Lower leg skin (tissue), 4 donors: ENCODE measurements around the gene KCMF1. TPM values are rescaled to one million over a fixed set of nuclear protein-coding genes. Genes with fewer than 3 reads are reported as not detected.

Experiments
- DNase-seq, 2 donors: peaks; one replicate each; pipeline ENCODE4 v3.0.0-alpha.2; 2019; ENCODE audit warnings: low spot score in 2 of 2
- H3K4me3 ChIP-seq: fragments of 200-600 bp; sonication (generic); 2 replicates; pipeline ENCODE4 v1.5.1; 2017; ENCODE audit warnings: mild to moderate bottlenecking, low read depth; ENCODE audit not compliant: poor library complexity, severe bottlenecking
- POLR2A ChIP-seq, 2 donors: fragments of 450-650 bp; IDR thresholded peaks; one replicate each; pipeline ENCODE4 v1.6.1; 2016 to 2017; ENCODE audit warnings: antibody characterized with exemption in 2 of 2, mild to moderate bottlenecking in 1 of 2, moderate library complexity in 1 of 2
- WGBS, 2 donors: methylation state at CpG; one replicate each; pipeline ENCODE4 v1.1.5; 2018; 5-methylcytosine and 5-hydroxymethylcytosine counted together
- intact Hi-C: fragments of 100-400 bp; cut with DNase I; formaldehyde crosslinking; loops from one replicate; pipeline ENCODE4 v1.15.0; 2023; ENCODE audit warnings: low total_unique reads
- total RNA-seq, 4 donors: library from RNA; depleted of rRNA; stranded (reverse); fragments of >200 nt; gene quantifications; one replicate each; pipeline ENCODE4 v1.1.0, GENCODE V29; 2016
- TF ChIP-seq, protein P1 (sequence below), 3 donors: fragments of 450-650 bp; IDR thresholded peaks; one replicate each; pipeline ENCODE4 v1.5.1; 2016; ENCODE audit warnings: antibody characterized with exemption in 3 of 3, mild to moderate bottlenecking in 3 of 3, moderate library complexity in 2 of 3

Gene KCMF1
- total RNA-seq, 4 donors from 2014 or later = 35.2 to 51.7 (median 39.9) TPM

DNA sequence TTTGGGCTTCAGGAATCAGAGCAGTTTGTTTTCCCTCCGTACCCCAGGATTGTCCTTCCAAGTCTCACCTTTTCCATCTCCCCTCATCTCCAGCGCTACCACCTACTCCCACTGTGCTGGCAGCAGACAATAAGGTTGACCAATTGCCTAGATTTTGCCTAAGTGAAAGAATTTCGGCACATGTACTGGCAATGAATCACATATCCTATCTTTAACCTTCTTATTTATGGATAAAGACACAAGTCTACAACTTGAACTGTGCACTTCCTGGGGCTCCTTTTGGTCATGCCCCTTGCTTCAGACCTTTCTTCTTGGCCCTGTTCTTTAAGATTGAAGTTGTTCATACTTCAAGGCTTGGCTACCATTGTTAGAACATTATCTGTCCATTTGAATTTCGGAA, 71.4 kb downstream of the KCMF1 start:
- WGBS, 2 donors = 93 to 96% methylated on average over 4 of the region's 4 CpGs
- H3K4me3 ChIP-seq = no peak overlapping the region
- TF ChIP-seq, protein P1, sequence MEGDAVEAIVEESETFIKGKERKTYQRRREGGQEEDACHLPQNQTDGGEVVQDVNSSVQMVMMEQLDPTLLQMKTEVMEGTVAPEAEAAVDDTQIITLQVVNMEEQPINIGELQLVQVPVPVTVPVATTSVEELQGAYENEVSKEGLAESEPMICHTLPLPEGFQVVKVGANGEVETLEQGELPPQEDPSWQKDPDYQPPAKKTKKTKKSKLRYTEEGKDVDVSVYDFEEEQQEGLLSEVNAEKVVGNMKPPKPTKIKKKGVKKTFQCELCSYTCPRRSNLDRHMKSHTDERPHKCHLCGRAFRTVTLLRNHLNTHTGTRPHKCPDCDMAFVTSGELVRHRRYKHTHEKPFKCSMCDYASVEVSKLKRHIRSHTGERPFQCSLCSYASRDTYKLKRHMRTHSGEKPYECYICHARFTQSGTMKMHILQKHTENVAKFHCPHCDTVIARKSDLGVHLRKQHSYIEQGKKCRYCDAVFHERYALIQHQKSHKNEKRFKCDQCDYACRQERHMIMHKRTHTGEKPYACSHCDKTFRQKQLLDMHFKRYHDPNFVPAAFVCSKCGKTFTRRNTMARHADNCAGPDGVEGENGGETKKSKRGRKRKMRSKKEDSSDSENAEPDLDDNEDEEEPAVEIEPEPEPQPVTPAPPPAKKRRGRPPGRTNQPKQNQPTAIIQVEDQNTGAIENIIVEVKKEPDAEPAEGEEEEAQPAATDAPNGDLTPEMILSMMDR (IDR thresholded peaks at IDR 0.05) = no peak
- no peak for TF ChIP-seq POLR2A (IDR thresholded peaks at IDR 0.05)
- DNase-seq = no peak
- intact Hi-C loops = no loop called here

DNA sequence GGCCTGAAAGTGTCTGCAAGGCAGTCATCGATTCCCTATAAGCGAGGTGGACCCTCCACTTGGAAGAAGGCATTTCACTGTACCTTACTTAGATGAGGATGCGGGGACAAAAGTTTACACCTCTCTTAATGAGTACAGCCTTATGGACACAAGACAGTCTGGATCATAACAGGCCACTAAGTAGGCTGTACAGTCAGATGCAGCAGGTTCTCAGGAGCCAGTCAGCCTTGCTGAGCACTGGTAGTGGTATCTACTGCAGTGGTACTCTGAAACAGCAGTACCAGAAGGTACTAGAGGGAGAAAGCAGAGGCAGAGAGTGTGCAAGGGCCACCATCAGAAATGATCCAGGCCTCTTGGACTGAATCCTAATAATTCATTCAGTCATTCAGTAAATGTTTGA, 77.6 kb downstream of the KCMF1 start:
- TF ChIP-seq, protein P1 (IDR thresholded peaks at IDR 0.05) = no peak
- TF ChIP-seq POLR2A (IDR thresholded peaks at IDR 0.05) = no peak
- WGBS, 2 donors = 95 to 98% methylated on average over 3 of the region's 3 CpGs
- no peak overlapping the region for H3K4me3 ChIP-seq
- intact Hi-C loops = no loop called here
- no peak for DNase-seq

DNA sequence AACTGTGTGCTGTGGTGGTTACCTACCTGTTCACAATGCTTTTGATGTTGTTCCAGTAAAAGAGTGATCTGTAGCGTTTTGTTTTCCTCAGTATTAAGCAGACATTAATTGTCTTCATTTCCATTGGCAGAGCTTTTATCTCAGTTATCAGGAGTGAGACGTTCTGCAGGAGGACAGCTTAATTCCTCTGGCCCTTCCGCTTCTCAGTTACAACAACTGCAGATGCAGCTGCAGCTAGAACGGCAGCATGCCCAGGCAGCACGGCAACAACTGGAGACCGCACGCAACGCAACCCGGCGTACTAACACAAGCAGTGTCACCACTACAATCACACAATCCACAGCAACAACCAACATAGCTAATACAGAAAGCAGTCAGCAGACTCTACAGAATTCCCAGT, 78.3 kb downstream of the KCMF1 start:
- intact Hi-C loops = no loop called here

GRCh38 chr2:85053802-85054201, 82.8 kb downstream of the KCMF1 start:
- 31 to 41% methylated on average over 6 of the region's 6 CpGs for WGBS, 2 donors
- no peak for TF ChIP-seq POLR2A (IDR thresholded peaks at IDR 0.05)
- TF ChIP-seq, protein P1 (IDR thresholded peaks at IDR 0.05) = no peak
- no peak overlapping the region for H3K4me3 ChIP-seq
- intact Hi-C loops = no loop called here
- no peak for DNase-seq

More for the DNA sequence above, 78.3 kb downstream of the KCMF1 start:
- H3K4me3 ChIP-seq = no peak overlapping the region
- 81 to 84% methylated on average over 10 of the region's 10 CpGs for WGBS, 2 donors
- DNase-seq = no peak
- TF ChIP-seq, protein P1 (IDR thresholded peaks at IDR 0.05) = no peak
- no peak for TF ChIP-seq POLR2A (IDR thresholded peaks at IDR 0.05)

- intact Hi-C loops = no loop called here
- TF ChIP-seq POLR2A (IDR thresholded peaks at IDR 0.05) = no peak
- TF ChIP-seq, protein P1 (IDR thresholded peaks at IDR 0.05) = no peak
- DNase-seq = no peak
- H3K4me3 ChIP-seq = no peak overlapping the region
- 70 to 71% methylated on average over 15 of the region's 15 CpGs for WGBS, 2 donors
Measured at GRCh38 chr2:85057226-85057962, 86.4 kb downstream of the KCMF1 start.

DNA sequence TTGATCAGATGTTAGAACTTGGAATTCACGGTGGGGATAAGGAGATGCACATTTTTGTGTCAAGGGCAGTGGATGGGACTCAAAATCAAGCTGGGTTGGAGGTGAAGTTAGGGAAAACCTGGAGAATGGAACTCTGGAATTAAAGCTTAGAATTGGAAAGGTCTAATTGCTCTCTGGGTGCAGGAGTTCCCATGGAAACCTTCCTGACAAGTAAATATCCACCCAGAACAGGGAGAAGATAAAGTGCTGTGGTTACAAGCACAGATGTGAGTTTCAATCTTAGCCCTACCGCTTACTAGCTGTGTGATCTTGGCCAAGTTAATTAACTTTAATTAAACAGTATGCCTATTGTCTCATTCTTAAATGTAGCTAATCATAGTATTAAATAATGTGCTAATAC, 90.9 kb downstream of the KCMF1 start:
- 56 to 58% methylated on average over 2 of the region's 2 CpGs for WGBS, 2 donors
- DNase-seq = no peak
- no peak overlapping the region for H3K4me3 ChIP-seq
- TF ChIP-seq, protein P1 (IDR thresholded peaks at IDR 0.05) = no peak
- TF ChIP-seq POLR2A (IDR thresholded peaks at IDR 0.05) = no peak
- intact Hi-C loops = no loop called here
